HepG2 (cell line): ENCODE data around the gene XPR1. TPM values are rescaled to one million over a fixed set of nuclear protein-coding genes. Genes with fewer than 3 reads are reported as not detected.

ENCODE experiments used
- FOXC1 ChIP-seq: sonication (generic); formaldehyde crosslinking; IDR thresholded peaks from 2 replicates; pipeline ENCODE4 v1.8.0; 2022; ENCODE audit warnings: mild to moderate bottlenecking, missing genetic modification reagents, borderline replicate concordance
- FOXK2 ChIP-seq: fragments of 450-650 bp; IDR thresholded peaks from 2 replicates; pipeline ENCODE4 v1.6.1; 2016
- FOXP1 ChIP-seq, 2 experiments: fragments of 450-650 bp in 1 of 2; IDR thresholded peaks; 2 replicates each; pipeline ENCODE4 v1.6.1; 2017 to 2018; ENCODE audit warnings: antibody characterized with exemption in 1 of 2
- KDM5B ChIP-seq: sonication (generic); formaldehyde crosslinking; IDR thresholded peaks from 2 replicates; pipeline ENCODE4 v1.4.0; 2020; ENCODE audit warnings: missing genetic modification reagents, mild to moderate bottlenecking, borderline replicate concordance
- NFKBIZ ChIP-seq: IDR thresholded peaks from 2 replicates; pipeline ENCODE4 v1.6.1; 2018; ENCODE audit warnings: missing genetic modification reagents, missing compliant biosample characterization
- PHF21A ChIP-seq: sonication (generic); formaldehyde crosslinking; IDR thresholded peaks from 2 replicates; pipeline ENCODE4 v1.5.0; 2020; ENCODE audit warnings: mild to moderate bottlenecking, missing genetic modification reagents
- PRDM10 ChIP-seq: sonication (generic); formaldehyde crosslinking; IDR thresholded peaks from 2 replicates; pipeline ENCODE4 v1.4.0; 2020; ENCODE audit warnings: low read depth, missing genetic modification reagents
- SNAPC2 ChIP-seq: sonication (generic); formaldehyde crosslinking; IDR thresholded peaks from 2 replicates; pipeline ENCODE4 v1.8.1; 2022; ENCODE audit warnings: mild to moderate bottlenecking, missing genetic modification reagents
- TFE3 ChIP-seq: IDR thresholded peaks from 2 replicates; pipeline ENCODE4 v1.6.1; 2016
- ZBTB26 ChIP-seq: IDR thresholded peaks from 2 replicates; pipeline ENCODE4 v1.6.1; 2016; ENCODE audit warnings: missing compliant biosample characterization, missing genetic modification reagents, borderline replicate concordance
- ZFP36L2 ChIP-seq: sonication (generic); formaldehyde crosslinking; IDR thresholded peaks from 2 replicates; pipeline ENCODE4 v1.4.0; 2020; ENCODE audit warnings: missing genetic modification reagents
- ZFY ChIP-seq: sonication (generic); formaldehyde crosslinking; IDR thresholded peaks from 2 replicates; pipeline ENCODE4 v1.4.0; 2020; ENCODE audit warnings: missing genetic modification reagents
- ZNF615 ChIP-seq: sonication (generic); formaldehyde crosslinking; IDR thresholded peaks from 2 replicates; pipeline ENCODE4 v1.5.0; 2020; ENCODE audit warnings: mild to moderate bottlenecking, missing genetic modification reagents, borderline replicate concordance
- ZNF660 ChIP-seq: sonication (generic); formaldehyde crosslinking; IDR thresholded peaks from 2 replicates; pipeline ENCODE4 v1.5.1; 2020; ENCODE audit warnings: mild to moderate bottlenecking, low read depth, missing genetic modification reagents, borderline replicate concordance
- ZNF670 ChIP-seq: sonication (generic); formaldehyde crosslinking; IDR thresholded peaks from 2 replicates; pipeline ENCODE4 v1.8.0; 2022; ENCODE audit warnings: mild to moderate bottlenecking, missing genetic modification reagents, borderline replicate concordance
- ZNF768 ChIP-seq: sonication (generic); formaldehyde crosslinking; IDR thresholded peaks from 2 replicates; pipeline ENCODE4 v1.4.0; 2020; ENCODE audit warnings: missing genetic modification reagents
- polyA plus RNA-seq, 8 experiments: library from polyadenylated mRNA; depleted of rRNA in 3 of 8; stranded (reverse) in 7 of 8; unstranded in 1 of 8; fragments of >200 nt; fragmentation: Illumina TruSeq in 4 of 8; extraction: Trizol in 4 of 8; gene quantifications; 2 replicates each; pipeline versions ENCODE4 v1.2.1 to v1.2.3, GENCODE V29; 2011 to 2016; ENCODE audit warnings: low read depth in 4 of 8, missing spikeins in 1 of 8, mixed read lengths in 1 of 8; ENCODE audit not compliant: insufficient read depth in 1 of 8
- total RNA-seq, 5 experiments: library from RNA; depleted of rRNA; stranded (reverse); fragments of >200 nt; fragmentation: Illumina TruSeq; extraction: Trizol; gene quantifications; 2 replicates each; pipeline ENCODE4 v1.2.3, GENCODE V29; 2016; ENCODE audit warnings: low read depth in 1 of 5
- TF ChIP-seq, protein P1 (sequence below): sonication (generic); formaldehyde crosslinking; IDR thresholded peaks from 2 replicates; pipeline ENCODE4 v1.4.0; 2020; ENCODE audit warnings: missing genetic modification reagents
- TF ChIP-seq, protein P2 (sequence below): sonication (generic); formaldehyde crosslinking; IDR thresholded peaks from 2 replicates; pipeline ENCODE4 v1.4.0; 2020; ENCODE audit warnings: missing genetic modification reagents
- TF ChIP-seq, protein P3 (sequence below): sonication (generic); formaldehyde crosslinking; IDR thresholded peaks from 2 replicates; pipeline ENCODE4 v1.4.0; 2020; ENCODE audit warnings: missing genetic modification reagents, mild to moderate bottlenecking, borderline replicate concordance

Gene XPR1
- total and polyA plus RNA-seq, 2 of the 13 experiments (the other 11 are each of a cell fraction or from before 2014, with no cell fraction given): 22.3 to 23.6 TPM

- TF ChIP-seq FOXP1 (IDR thresholded peaks at IDR 0.05) (no peak), FOXP1 (CRISPR knock-in tag; IDR thresholded peaks at IDR 0.05) (no peak), ZBTB26 (CRISPR knock-in tag) (no peak), ZFP36L2 (CRISPR knock-in tag) (no peak), PHF21A (CRISPR knock-in tag) (no peak), NFKBIZ (CRISPR knock-in tag) (no peak), FOXC1 (CRISPR knock-in tag) (no peak), ZNF670 (CRISPR knock-in tag) (no peak), ZNF768 (CRISPR knock-in tag) (no peak), FOXK2 (no peak), ZNF615 (CRISPR knock-in tag) (no peak), KDM5B (CRISPR knock-in tag) (peak; percentile 61; the same call in 1 of the 2 replicates), TFE3 (CRISPR knock-in tag) (no peak), ZFY (CRISPR knock-in tag) (peak; percentile 17; the same call in 1 of the 2 replicates), PRDM10 (no peak), ZNF660 (CRISPR knock-in tag) (no peak), SNAPC2 (CRISPR knock-in tag) (no peak)
- TF ChIP-seq, protein P1, sequence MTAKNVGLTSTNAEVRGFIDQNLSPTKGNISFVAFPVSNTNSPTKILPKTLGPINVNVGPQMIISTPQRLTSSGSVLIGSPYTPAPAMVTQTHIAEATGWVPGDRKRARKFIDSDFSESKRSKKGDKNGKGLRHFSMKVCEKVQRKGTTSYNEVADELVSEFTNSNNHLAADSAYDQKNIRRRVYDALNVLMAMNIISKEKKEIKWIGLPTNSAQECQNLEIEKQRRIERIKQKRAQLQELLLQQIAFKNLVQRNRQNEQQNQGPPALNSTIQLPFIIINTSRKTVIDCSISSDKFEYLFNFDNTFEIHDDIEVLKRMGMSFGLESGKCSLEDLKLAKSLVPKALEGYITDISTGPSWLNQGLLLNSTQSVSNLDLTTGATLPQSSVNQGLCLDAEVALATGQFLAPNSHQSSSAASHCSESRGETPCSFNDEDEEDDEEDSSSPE (CRISPR knock-in tag): no peak
- TF ChIP-seq, protein P2, sequence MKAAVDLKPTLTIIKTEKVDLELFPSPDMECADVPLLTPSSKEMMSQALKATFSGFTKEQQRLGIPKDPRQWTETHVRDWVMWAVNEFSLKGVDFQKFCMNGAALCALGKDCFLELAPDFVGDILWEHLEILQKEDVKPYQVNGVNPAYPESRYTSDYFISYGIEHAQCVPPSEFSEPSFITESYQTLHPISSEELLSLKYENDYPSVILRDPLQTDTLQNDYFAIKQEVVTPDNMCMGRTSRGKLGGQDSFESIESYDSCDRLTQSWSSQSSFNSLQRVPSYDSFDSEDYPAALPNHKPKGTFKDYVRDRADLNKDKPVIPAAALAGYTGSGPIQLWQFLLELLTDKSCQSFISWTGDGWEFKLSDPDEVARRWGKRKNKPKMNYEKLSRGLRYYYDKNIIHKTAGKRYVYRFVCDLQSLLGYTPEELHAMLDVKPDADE (CRISPR knock-in tag): no peak
- TF ChIP-seq, protein P3, sequence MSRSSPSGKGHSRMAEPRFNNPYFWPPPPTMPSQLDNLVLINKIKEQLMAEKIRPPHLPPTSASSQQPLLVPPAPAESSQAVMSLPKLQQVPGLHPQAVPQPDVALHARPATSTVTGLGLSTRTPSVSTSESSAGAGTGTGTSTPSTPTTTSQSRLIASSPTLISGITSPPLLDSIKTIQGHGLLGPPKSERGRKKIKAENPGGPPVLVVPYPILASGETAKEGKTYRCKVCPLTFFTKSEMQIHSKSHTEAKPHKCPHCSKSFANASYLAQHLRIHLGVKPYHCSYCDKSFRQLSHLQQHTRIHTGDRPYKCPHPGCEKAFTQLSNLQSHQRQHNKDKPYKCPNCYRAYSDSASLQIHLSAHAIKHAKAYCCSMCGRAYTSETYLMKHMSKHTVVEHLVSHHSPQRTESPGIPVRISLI (CRISPR knock-in tag): peak; percentile 51; the same call in 1 of the 2 replicates
Measured at GRCh38 chr1:180926164-180926981, 294.6 kb downstream of the XPR1 start (continued).
